ENCODE data around the gene DKC1.

GRCh38 chrX:154717824-154718223 lies 44.8 kb upstream of the DKC1 start:
- TF ChIP-seq, protein P1, sequence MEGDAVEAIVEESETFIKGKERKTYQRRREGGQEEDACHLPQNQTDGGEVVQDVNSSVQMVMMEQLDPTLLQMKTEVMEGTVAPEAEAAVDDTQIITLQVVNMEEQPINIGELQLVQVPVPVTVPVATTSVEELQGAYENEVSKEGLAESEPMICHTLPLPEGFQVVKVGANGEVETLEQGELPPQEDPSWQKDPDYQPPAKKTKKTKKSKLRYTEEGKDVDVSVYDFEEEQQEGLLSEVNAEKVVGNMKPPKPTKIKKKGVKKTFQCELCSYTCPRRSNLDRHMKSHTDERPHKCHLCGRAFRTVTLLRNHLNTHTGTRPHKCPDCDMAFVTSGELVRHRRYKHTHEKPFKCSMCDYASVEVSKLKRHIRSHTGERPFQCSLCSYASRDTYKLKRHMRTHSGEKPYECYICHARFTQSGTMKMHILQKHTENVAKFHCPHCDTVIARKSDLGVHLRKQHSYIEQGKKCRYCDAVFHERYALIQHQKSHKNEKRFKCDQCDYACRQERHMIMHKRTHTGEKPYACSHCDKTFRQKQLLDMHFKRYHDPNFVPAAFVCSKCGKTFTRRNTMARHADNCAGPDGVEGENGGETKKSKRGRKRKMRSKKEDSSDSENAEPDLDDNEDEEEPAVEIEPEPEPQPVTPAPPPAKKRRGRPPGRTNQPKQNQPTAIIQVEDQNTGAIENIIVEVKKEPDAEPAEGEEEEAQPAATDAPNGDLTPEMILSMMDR (IDR thresholded peaks at IDR 0.05; ENCODE audit: poor library complexity) = no peak
- TF ChIP-seq EZH2phosphoT487 (IDR thresholded peaks at IDR 0.05; ENCODE audit: low read depth, severe bottlenecking, unreplicated experiment) = no peak
- TF ChIP-seq EZH2 (IDR thresholded peaks at IDR 0.05; ENCODE audit: borderline replicate concordance) = no peak

Measured in hepatocyte (in vitro differentiated cells).